HepG2 (cell line): ENCODE measurements around the gene NUDT7. TPM values are rescaled to one million over a fixed set of nuclear protein-coding genes. Genes with fewer than 3 reads are reported as not detected.
A peak's percentile ranks its signal among the peaks of the same experiment; 100 is the strongest.

Experiments
- ATAC-seq: fragments of 200-7000 bp; cut with Tn5 transposase; 3 replicates; pipeline ENCODE4 v1.9.1; 2020; ENCODE audit warnings: mild to moderate bottlenecking, moderate library complexity
- BruUV-seq: library from RNA; stranded (reverse); fragments of 400-500 nt; replicated peaks from 2 replicates; lab custom pipeline; 2021; lab: Mats Ljungman, UMichigan
- CTCF ChIA-PET: fragments of 300-600 bp; formaldehyde crosslinking; extraction: SDS; loops from one replicate; lab custom pipeline; 2021; ENCODE audit warnings: low total read pairs, inconsistent platforms, low intra/inter-chr PET ratio; lab: Yijun Ruan, JAX
- POLR2A ChIA-PET: fragments of 350-600 bp; sonication (Branson Sonifier 250); formaldehyde crosslinking; loops from one replicate; lab custom pipeline; 2020; ENCODE audit warnings: antibody characterized with exemption, inconsistent platforms; lab: Yijun Ruan, JAX
- DNase-seq: peaks from one replicate; pipeline ENCODE4 v3.0.0-alpha.2; 2015; ENCODE audit warnings: low spot score
- FAIRE-seq: peaks from 3 replicates; lab custom pipeline; 2011; peaks lifted over from hg19 to GRCh38; lab: Jason Lieb, UNC
- H2AFZ ChIP-seq: one replicate; pipeline ENCODE4 v1.6.1; 2011; ENCODE audit warnings: low read length, inconsistent platforms
- H3K27ac ChIP-seq: fragments of 300-600 bp; 3 replicates; pipeline ENCODE4 v1.8.0; 2011; ENCODE audit warnings: mixed run types, mild to moderate bottlenecking, mixed read lengths, low read length, inconsistent platforms; ENCODE audit not compliant: insufficient read depth; ENCODE audit errors: extremely low read length
- H3K27me3 ChIP-seq, 2 experiments: fragments of 200-600 bp in 1 of 2; 2 replicates in 1 of 2; 3 replicates in 1 of 2; pipeline versions ENCODE4 v1.6.0 to v1.8.0; 2011; ENCODE audit warnings: low read length in 2 of 2, mild to moderate bottlenecking in 2 of 2, moderate library complexity in 2 of 2, inconsistent platforms in 1 of 2; ENCODE audit not compliant: insufficient read depth in 2 of 2, control insufficient read depth in 1 of 2
- H3K36me3 ChIP-seq, 2 experiments: fragments of 200-600 bp in 1 of 2; replicated peaks in 1 of 2; 2 replicates in 1 of 2; 3 replicates in 1 of 2; pipeline versions ENCODE4 v1.5.1 to v1.8.0; 2011; ENCODE audit warnings: low read length in 2 of 2, inconsistent platforms in 1 of 2; ENCODE audit not compliant: insufficient read depth in 2 of 2, control insufficient read depth in 1 of 2
- H3K4me1 ChIP-seq: 2 replicates; pipeline ENCODE4 v1.5.1; 2012; ENCODE audit warnings: low read length, inconsistent platforms; ENCODE audit not compliant: insufficient read depth
- H3K4me2 ChIP-seq: 2 replicates; pipeline ENCODE4 v1.6.0; 2011; ENCODE audit warnings: low read depth, low read length, inconsistent platforms
- H3K4me3 ChIP-seq, 3 experiments: fragments of 200-600 bp in 1 of 3; sonication (generic), shearing (Covaris generic) in 1 of 3; replicated peaks in 1 of 3; 2 replicates each; pipeline ENCODE4 v1.5.1; 2011 to 2016; ENCODE audit warnings: low read length in 3 of 3, inconsistent platforms in 2 of 3, low read depth in 2 of 3, mild to moderate bottlenecking in 2 of 3, control low read depth in 1 of 3, mixed read lengths in 1 of 3; ENCODE audit not compliant: insufficient read depth in 1 of 3
- H3K79me2 ChIP-seq: one replicate; pipeline ENCODE4 v1.6.1; 2011; ENCODE audit warnings: low read length, inconsistent platforms; ENCODE audit not compliant: insufficient read depth
- H3K9ac ChIP-seq: 2 replicates; pipeline ENCODE4 v1.6.0; 2011; ENCODE audit warnings: mild to moderate bottlenecking, low read depth, low read length, inconsistent platforms; ENCODE audit not compliant: insufficient read depth
- H3K9me3 ChIP-seq: 2 replicates; pipeline ENCODE4 v1.5.1; 2012; ENCODE audit warnings: mild to moderate bottlenecking, low read length
- H4K20me1 ChIP-seq: 2 replicates; pipeline ENCODE4 v1.6.0; 2011; ENCODE audit warnings: inconsistent platforms, mild to moderate bottlenecking, low read length, moderate library complexity; ENCODE audit not compliant: insufficient read depth
- CBX2 ChIP-seq, 2 experiments: fragments of 200-600 bp in 1 of 2; sonication (generic); formaldehyde crosslinking in 1 of 2; IDR thresholded peaks; 2 replicates each; pipeline versions ENCODE4 v1.7.0 to v1.8.1; 2018 to 2022; ENCODE audit warnings: low read depth in 2 of 2, low read length in 1 of 2, mild to moderate bottlenecking in 1 of 2, missing genetic modification reagents in 1 of 2
- CC2D1A ChIP-seq: sonication (generic); formaldehyde crosslinking; IDR thresholded peaks from 2 replicates; pipeline ENCODE4 v1.8.1; 2023; ENCODE audit warnings: mild to moderate bottlenecking, missing genetic modification reagents
- CHD4 ChIP-seq: fragments of 200-600 bp; sonication (generic); IDR thresholded peaks from 2 replicates; pipeline ENCODE4 v1.7.0; 2017; ENCODE audit warnings: mild to moderate bottlenecking, low read length, borderline replicate concordance
- FOXA3 ChIP-seq: IDR thresholded peaks from 2 replicates; pipeline ENCODE4 v1.6.1; 2016; ENCODE audit warnings: missing genetic modification reagents, missing compliant biosample characterization
- MAFF ChIP-seq: IDR thresholded peaks from 2 replicates; pipeline ENCODE4 v1.6.1; 2011; ENCODE audit warnings: low read depth, low read length, improper control_type of control experiment
- MAFK ChIP-seq, 2 experiments: IDR thresholded peaks in 1 of 2; conservative IDR thresholded peaks in 1 of 2; 2 replicates each; pipeline ENCODE4 v1.6.1; 2011; ENCODE audit warnings: improper control_type of control experiment in 2 of 2, low read length in 2 of 2
- SETDB1 ChIP-seq: sonication (generic); formaldehyde crosslinking; IDR thresholded peaks from 2 replicates; pipeline ENCODE4 v1.5.1; 2020; ENCODE audit warnings: missing genetic modification reagents, mild to moderate bottlenecking, borderline replicate concordance
- SOX13 ChIP-seq, 3 experiments: fragments of 450-650 bp in 1 of 3; sonication (generic) in 1 of 3; formaldehyde crosslinking in 1 of 3; IDR thresholded peaks in 2 of 3; conservative IDR thresholded peaks in 1 of 3; 2 replicates each; pipeline versions ENCODE4 v1.5.0 to v1.6.1; 2016 to 2020; ENCODE audit warnings: antibody characterized with exemption in 1 of 3, mild to moderate bottlenecking in 1 of 3, missing compliant biosample characterization in 1 of 3, missing genetic modification reagents in 1 of 3, moderate library complexity in 1 of 3
- WGBS: methylation state at CpG from one replicate; pipeline ENCODE4 v1.1.6; 2017; ENCODE audit warnings: low lambda C conversion rate; 5-methylcytosine and 5-hydroxymethylcytosine counted together
- in situ Hi-C: cut with HindIII; loops from 2 replicates; pipeline ENCODE4 v1.10.0; 2017; ENCODE audit warnings: low pct_unique_long_range_greater_than_20kb; ENCODE audit not compliant: extremely low pct_ligation_motif_present
- intact Hi-C: fragments of 100-400 bp; cut with micrococcal nuclease; formaldehyde crosslinking; loops from one replicate; pipeline ENCODE4 v1.10.0; 2022; ENCODE audit not compliant: unreplicated experiment
- polyA plus RNA-seq, 8 experiments: library from polyadenylated mRNA; depleted of rRNA in 3 of 8; stranded (reverse) in 7 of 8; unstranded in 1 of 8; fragments of >200 nt; fragmentation: Illumina TruSeq in 4 of 8; extraction: Trizol in 4 of 8; gene quantifications; 2 replicates each; pipeline versions ENCODE4 v1.2.1 to v1.2.3, GENCODE V29; 2011 to 2016; ENCODE audit warnings: low read depth in 4 of 8, missing spikeins in 1 of 8, mixed read lengths in 1 of 8; ENCODE audit not compliant: insufficient read depth in 1 of 8
- total RNA-seq, 5 experiments: library from RNA; depleted of rRNA; stranded (reverse); fragments of >200 nt; fragmentation: Illumina TruSeq; extraction: Trizol; gene quantifications; 2 replicates each; pipeline ENCODE4 v1.2.3, GENCODE V29; 2016; ENCODE audit warnings: low read depth in 1 of 5
- TF ChIP-seq, protein P1 (sequence below): sonication (generic); formaldehyde crosslinking; conservative IDR thresholded peaks from 2 replicates; pipeline ENCODE4 v1.4.0; 2020; ENCODE audit warnings: mild to moderate bottlenecking, missing genetic modification reagents, moderate library complexity
- TF ChIP-seq, protein P2 (sequence below): sonication (generic); formaldehyde crosslinking; IDR thresholded peaks from 2 replicates; pipeline ENCODE4 v1.8.1; 2023; ENCODE audit warnings: mild to moderate bottlenecking, inconsistent platforms, moderate library complexity, missing genetic modification reagents, borderline replicate concordance

NUDT7 gene
- total and polyA plus RNA-seq, 2 of the 13 experiments (the other 11 are each of a cell fraction or from before 2014, with no cell fraction given) = 14.3 to 23.9 TPM

GRCh38 chr16:77729951-77730350 is 7.6 kb downstream of the NUDT7 start:
- Histone ChIP-seq H3K36me3 (no peaks in the 10 kb centered on the region), H3K9me3 (no peaks in the 10 kb centered on the region), H2AFZ (no peak overlapping the region), H3K4me1 (0 out of 2 replicates have a peak, but pooled peaks cover 8% of the 10 kb centered on the region), H3K9ac (no peak overlapping the region), H3K4me2 (no peak overlapping the region), H4K20me1 (no peaks in the 10 kb centered on the region), H3K27me3 (no peaks in the 10 kb centered on the region), H3K4me3 (no peak overlapping the region), H3K27ac (no peak overlapping the region), H3K79me2 (no peaks in the 10 kb centered on the region)
- DNase-seq (no peak), ATAC-seq (no peak), FAIRE-seq (no peak)
- CTCF ChIA-PET = no interaction called here
- intact Hi-C loops (no loop called here), in situ Hi-C loops (no loop called here)
- POLR2A ChIA-PET = no interaction called here
- 0% methylated on average over 1 of the region's 1 CpG for WGBS
- no TSS peak for BruUV-seq
- no peak for TF ChIP-seq CHD4
- TF ChIP-seq MAFF = peak; percentile 50; the same call in 1 of the 2 replicates
- no peak for TF ChIP-seq CC2D1A (CRISPR knock-in tag)
- peak; percentile 38 to 57; a peak in 2 of 4 replicates for TF ChIP-seq MAFK (conservative IDR thresholded peaks at IDR 0.05 in 1 of 2, IDR thresholded peaks at IDR 0.05 in 1 of 2; ENCODE audit: low read length in 2 of 2)
- TF ChIP-seq, all 625 proteins: peak for 2

- no peaks in the 10 kb centered on the region; a peak in 1 of 5 replicates for H3K36me3 ChIP-seq
- no peaks in the 10 kb centered on the region for H4K20me1 ChIP-seq
- no peaks in the 10 kb centered on the region for H3K27me3 ChIP-seq
- H3K4me2 ChIP-seq = no peak overlapping the region
- H3K9me3 ChIP-seq = 0 out of 2 replicates have a peak, but pooled peaks cover 3% of the 10 kb centered on the region
- WGBS = 67% methylated on average over 11 of the region's 11 CpGs
- no peaks in the 10 kb centered on the region for H3K79me2 ChIP-seq
- ATAC-seq (peak; percentile 40), DNase-seq (peak; percentile 51), FAIRE-seq (no peak)
- BruUV-seq = no TSS peak
- H2AFZ ChIP-seq = no peak overlapping the region
- H3K4me1 ChIP-seq = peaks cover 25% of the 10 kb centered on the region
- H3K4me3 ChIP-seq = no peak overlapping the region
- CTCF ChIA-PET = no interaction called here
- no peak overlapping the region for H3K27ac ChIP-seq
- POLR2A ChIA-PET = interaction anchor here (2.5 kb wide), 1 partner anchor 9 kb away, joined by 21 read pairs; the partner anchor contains the start of gene NUDT7
- H3K9ac ChIP-seq = no peak overlapping the region
- intact Hi-C loops (no loop called here), in situ Hi-C loops (no loop called here)
- no peak for TF ChIP-seq SETDB1 (CRISPR knock-in tag)
- TF ChIP-seq FOXA3 (CRISPR knock-in tag) = peak; percentile 83
- peak; percentile 21; the same call in 1 of the 2 replicates for TF ChIP-seq SOX13 (IDR thresholded peaks at IDR 0.05)
- TF ChIP-seq SOX13 (CRISPR knock-in tag; conservative IDR thresholded peaks at IDR 0.05 in 1 of 2, IDR thresholded peaks at IDR 0.05 in 1 of 2) = peak in 1 of 2 experiments; percentile 51; a peak in 1 of 4 replicates
- TF ChIP-seq, protein P1, sequence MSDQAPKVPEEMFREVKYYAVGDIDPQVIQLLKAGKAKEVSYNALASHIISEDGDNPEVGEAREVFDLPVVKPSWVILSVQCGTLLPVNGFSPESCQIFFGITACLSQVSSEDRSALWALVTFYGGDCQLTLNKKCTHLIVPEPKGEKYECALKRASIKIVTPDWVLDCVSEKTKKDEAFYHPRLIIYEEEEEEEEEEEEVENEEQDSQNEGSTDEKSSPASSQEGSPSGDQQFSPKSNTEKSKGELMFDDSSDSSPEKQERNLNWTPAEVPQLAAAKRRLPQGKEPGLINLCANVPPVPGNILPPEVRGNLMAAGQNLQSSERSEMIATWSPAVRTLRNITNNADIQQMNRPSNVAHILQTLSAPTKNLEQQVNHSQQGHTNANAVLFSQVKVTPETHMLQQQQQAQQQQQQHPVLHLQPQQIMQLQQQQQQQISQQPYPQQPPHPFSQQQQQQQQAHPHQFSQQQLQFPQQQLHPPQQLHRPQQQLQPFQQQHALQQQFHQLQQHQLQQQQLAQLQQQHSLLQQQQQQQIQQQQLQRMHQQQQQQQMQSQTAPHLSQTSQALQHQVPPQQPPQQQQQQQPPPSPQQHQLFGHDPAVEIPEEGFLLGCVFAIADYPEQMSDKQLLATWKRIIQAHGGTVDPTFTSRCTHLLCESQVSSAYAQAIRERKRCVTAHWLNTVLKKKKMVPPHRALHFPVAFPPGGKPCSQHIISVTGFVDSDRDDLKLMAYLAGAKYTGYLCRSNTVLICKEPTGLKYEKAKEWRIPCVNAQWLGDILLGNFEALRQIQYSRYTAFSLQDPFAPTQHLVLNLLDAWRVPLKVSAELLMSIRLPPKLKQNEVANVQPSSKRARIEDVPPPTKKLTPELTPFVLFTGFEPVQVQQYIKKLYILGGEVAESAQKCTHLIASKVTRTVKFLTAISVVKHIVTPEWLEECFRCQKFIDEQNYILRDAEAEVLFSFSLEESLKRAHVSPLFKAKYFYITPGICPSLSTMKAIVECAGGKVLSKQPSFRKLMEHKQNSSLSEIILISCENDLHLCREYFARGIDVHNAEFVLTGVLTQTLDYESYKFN (CRISPR knock-in tag) = 0 out of 2 replicates have a peak, but pooled peaks have one; percentile 18
- no peak for TF ChIP-seq CBX2 (IDR thresholded peaks at IDR 0.05; ENCODE audit: low read depth, low read length)
- TF ChIP-seq CBX2 (CRISPR knock-in tag; IDR thresholded peaks at IDR 0.05; ENCODE audit: low read depth) = no peak
- TF ChIP-seq, protein P2, sequence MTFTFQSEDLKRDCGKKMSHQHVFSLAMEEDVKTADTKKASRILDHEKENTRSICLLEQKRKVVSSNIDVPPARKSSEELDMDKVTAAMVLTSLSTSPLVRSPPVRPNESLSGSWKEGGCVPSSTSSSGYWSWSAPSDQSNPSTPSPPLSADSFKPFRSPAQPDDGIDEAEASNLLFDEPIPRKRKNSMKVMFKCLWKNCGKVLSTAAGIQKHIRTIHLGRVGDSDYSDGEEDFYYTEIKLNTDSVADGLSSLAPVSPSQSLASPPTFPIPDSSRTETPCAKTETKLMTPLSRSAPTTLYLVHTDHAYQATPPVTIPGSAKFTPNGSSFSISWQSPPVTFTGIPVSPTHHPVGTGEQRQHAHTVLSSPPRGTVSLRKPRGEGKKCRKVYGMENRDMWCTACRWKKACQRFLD (CRISPR knock-in tag) = no peak
Measured at GRCh38 chr16:77732241-77732946, 10.1 kb downstream of the NUDT7 start.
